Mammary epithelial cell (primary cell): ENCODE measurements around the gene TMPRSS5.

Experiments used
- CTCF ChIP-seq, 2 donors: IDR thresholded peaks in 1 of 2; conservative IDR thresholded peaks in 1 of 2; 2 replicates each; pipeline ENCODE4 v1.5.1; 2011 to 2012; ENCODE audit warnings: inconsistent platforms in 2 of 2, low read length in 2 of 2, mild to moderate bottlenecking in 2 of 2, control low read depth in 1 of 2, low read depth in 1 of 2; ENCODE audit not compliant: insufficient read depth in 1 of 2; ENCODE audit errors: extremely low read depth in 1 of 2
- EZH2 ChIP-seq: IDR thresholded peaks from 2 replicates; pipeline ENCODE4 v1.6.1; 2012; ENCODE audit warnings: low read length, inconsistent platforms, borderline replicate concordance

DNA sequence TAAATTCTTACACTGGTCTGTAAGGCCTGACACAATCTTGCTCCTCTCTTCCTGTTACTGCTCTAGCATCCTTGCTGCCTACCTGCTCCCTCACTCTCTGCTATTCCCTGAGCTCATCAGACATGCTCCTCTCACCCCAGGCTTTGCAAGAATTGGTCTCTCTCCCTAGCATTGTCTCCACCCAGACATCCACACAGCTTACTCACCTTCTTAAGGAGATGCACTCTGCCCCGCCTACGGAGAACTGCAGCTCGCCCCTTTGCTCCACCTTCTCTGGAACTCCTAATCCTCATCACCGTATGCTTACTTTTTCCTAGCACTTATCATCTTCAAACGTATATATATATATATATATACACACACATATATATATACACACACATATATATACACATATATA, 23.3 kb upstream of the TMPRSS5 start:
- TF ChIP-seq CTCF (conservative IDR thresholded peaks at IDR 0.05 in 1 of 2, IDR thresholded peaks at IDR 0.05 in 1 of 2; ENCODE audit: extremely low read depth in 1 of 2, insufficient read depth in 1 of 2, low read depth in 1 of 2, low read length in 2 of 2) (no peak), EZH2 (no peak)
